NCI-H1436 (cell line): ENCODE data around the gene PIM1.
A peak's percentile ranks its signal among the peaks of the same experiment; 100 is the strongest.
"Not testable (repeated sequence)": the region's sequence is repeated elsewhere in the genome, so short reads cannot be mapped to it uniquely, and the experiment has no call there.

Experiments used
- DNase-seq: peaks from one replicate; lab custom pipeline; 2025; lab: John Stamatoyannopoulos, UW

Gene PIM1

GRCh38 chr6:37169496-37170272 is at the start of gene PIM1:
TSS of gene PIM1 (plus strand) at chr6:37170152. CDS start at chr6:37170576, 424 bp downstream.
- DNase-seq: peak; percentile 96

GRCh38 chr6:37121556-37121955 is 48.4 kb upstream of the PIM1 start:
- no peak for DNase-seq

GRCh38 chr6:37122861-37123260 is 47.1 kb upstream of the PIM1 start:
- no peak for DNase-seq

GRCh38 chr6:37123957-37124729 is 45.8 kb upstream of the PIM1 start:
- no peak for DNase-seq

GRCh38 chr6:37125774-37126492 is 44.0 kb upstream of the PIM1 start:
- no peak for DNase-seq

- DNase-seq: no peak
Observed at GRCh38 chr6:37126493-37126958, 43.4 kb upstream of the PIM1 start.

GRCh38 chr6:37126961-37127616 is 42.9 kb upstream of the PIM1 start:
- DNase-seq: no peak

GRCh38 chr6:37127961-37128862 is 41.7 kb upstream of the PIM1 start:
- no peak for DNase-seq

- not testable (repeated sequence) for DNase-seq
Observed at GRCh38 chr6:37128863-37129443, 41.0 kb upstream of the PIM1 start.

GRCh38 chr6:37129566-37129965 is 40.4 kb upstream of the PIM1 start:
- no peak for DNase-seq

- no peak for DNase-seq
Observed at GRCh38 chr6:37130704-37131103, 39.2 kb upstream of the PIM1 start.

GRCh38 chr6:37131104-37131959 is 38.6 kb upstream of the PIM1 start:
- no peak for DNase-seq

GRCh38 chr6:37131960-37132253 is 38.0 kb upstream of the PIM1 start:
- no peak for DNase-seq

GRCh38 chr6:37134036-37134395 is 35.9 kb upstream of the PIM1 start:
- DNase-seq: no peak

GRCh38 chr6:37134396-37135191 is 35.4 kb upstream of the PIM1 start:
- no peak for DNase-seq

- DNase-seq: no peak
Observed at GRCh38 chr6:37135835-37136694, 33.9 kb upstream of the PIM1 start.

- DNase-seq: no peak
Observed at GRCh38 chr6:37136821-37137200, 33.1 kb upstream of the PIM1 start.
